SK-N-SH (cell line): Measurements from ENCODE around the gene TMEM106A.

Source experiments
- CTCF ChIP-seq: fragments of 200-600 bp; sonication (generic); IDR thresholded peaks from 2 replicates; pipeline ENCODE4 v1.6.1; 2017; ENCODE audit warnings: antibody characterized with exemption, mild to moderate bottlenecking, moderate library complexity
- FOXM1 ChIP-seq: IDR thresholded peaks from 2 replicates; pipeline ENCODE4 v1.4.0; 2012; ENCODE audit warnings: low read depth, mild to moderate bottlenecking
- MAX ChIP-seq: IDR thresholded peaks from 2 replicates; pipeline ENCODE4 v1.4.0; 2012; ENCODE audit warnings: low read depth
- MXI1 ChIP-seq: IDR thresholded peaks from 2 replicates; pipeline ENCODE4 v1.6.1; 2012; ENCODE audit warnings: mild to moderate bottlenecking, low read depth, low read length, improper control_type of control experiment
- NFIC ChIP-seq: IDR thresholded peaks from 2 replicates; pipeline ENCODE4 v1.4.0; 2012; ENCODE audit warnings: borderline replicate concordance
- POLR2AphosphoS5 ChIP-seq: IDR thresholded peaks from 2 replicates; pipeline ENCODE4 v1.6.1; 2012; ENCODE audit warnings: low read depth, low read length
- RXRA ChIP-seq: IDR thresholded peaks from 2 replicates; pipeline ENCODE4 v1.4.0; 2012; ENCODE audit warnings: low read depth, mild to moderate bottlenecking, borderline replicate concordance
- SMC3 ChIP-seq: IDR thresholded peaks from 2 replicates; pipeline ENCODE4 v1.6.1; 2012; ENCODE audit warnings: low read depth, low read length, improper control_type of control experiment
- TAF1 ChIP-seq: IDR thresholded peaks from 2 replicates; pipeline ENCODE4 v1.6.1; 2012; ENCODE audit warnings: low read depth, mild to moderate bottlenecking, low read length, moderate library complexity, borderline replicate concordance
- TEAD4 ChIP-seq: IDR thresholded peaks from 2 replicates; pipeline ENCODE4 v1.4.0; 2012; ENCODE audit warnings: mild to moderate bottlenecking, borderline replicate concordance; ENCODE audit not compliant: insufficient read depth
- YY1 ChIP-seq: IDR thresholded peaks from 2 replicates; pipeline ENCODE4 v1.4.0; 2012; ENCODE audit warnings: low read depth, mild to moderate bottlenecking

GRCh38 chr17:43175213-43176118 lies 36.2 kb upstream of the TMEM106A start:
- no peak for TF ChIP-seq MAX
- TF ChIP-seq CTCF = no peak
- no peak for TF ChIP-seq RXRA
- TF ChIP-seq POLR2AphosphoS5 = no peak
- TF ChIP-seq SMC3 = no peak
- no peak for TF ChIP-seq MXI1
- TF ChIP-seq TEAD4 = no peak
- TF ChIP-seq YY1 = no peak
- TF ChIP-seq NFIC = no peak
- no peak for TF ChIP-seq FOXM1
- TF ChIP-seq TAF1 = no peak
